K562 (cell line): ENCODE results near the gene AP3S2. TPM values are rescaled to one million over a fixed set of nuclear protein-coding genes. Genes with fewer than 3 reads are reported as not detected.

ENCODE experiments used
- ARNT ChIP-seq, 2 experiments: fragments of 450-650 bp; IDR thresholded peaks; 2 replicates each; pipeline ENCODE4 v1.6.1; 2016; ENCODE audit warnings: mild to moderate bottlenecking in 1 of 2
- CEBPZ ChIP-seq: fragments of 150-350 bp; IDR thresholded peaks from 2 replicates; pipeline ENCODE4 v1.6.1; 2014; ENCODE audit warnings: low read depth, mild to moderate bottlenecking, low read length, borderline replicate concordance
- ILK ChIP-seq: fragments of 450-650 bp; IDR thresholded peaks from 2 replicates; pipeline ENCODE4 v1.6.1; 2016; ENCODE audit warnings: missing genetic modification characterization, low read depth, mild to moderate bottlenecking, missing compliant biosample characterization, moderate library complexity, borderline replicate concordance
- MEIS2 ChIP-seq: fragments of 450-650 bp; IDR thresholded peaks from 2 replicates; pipeline ENCODE4 v1.6.1; 2014; ENCODE audit warnings: mild to moderate bottlenecking; ENCODE audit not compliant: partially characterized antibody
- NEUROD1 ChIP-seq: fragments of 150-350 bp; IDR thresholded peaks from 2 replicates; pipeline ENCODE4 v1.6.1; 2014; ENCODE audit warnings: borderline replicate concordance, low read length, low read depth; ENCODE audit not compliant: partially characterized antibody
- PHF8 ChIP-seq: fragments of 200-600 bp; sonication (generic); IDR thresholded peaks from 2 replicates; pipeline ENCODE4 v1.6.1; 2012; ENCODE audit warnings: mixed run types, mild to moderate bottlenecking, inconsistent platforms, low read length, moderate library complexity, borderline replicate concordance
- ZBTB17 ChIP-seq: fragments of 450-650 bp; formaldehyde crosslinking; IDR thresholded peaks from 2 replicates; pipeline ENCODE4 v1.4.0; 2020; ENCODE audit warnings: mild to moderate bottlenecking
- ZNF280B ChIP-seq: fragments of 250-450 bp; sonication (Bioruptor Pico); IDR thresholded peaks from 2 replicates; pipeline ENCODE4 v1.5.1; 2021; ENCODE audit warnings: mild to moderate bottlenecking
- polyA plus RNA-seq, 8 experiments: library from polyadenylated mRNA; depleted of rRNA in 4 of 8; stranded (reverse) in 5 of 8; unstranded in 3 of 8; fragments of >200 nt; fragmentation: Nextera tagmentation in 2 of 8; fragmentation: Illumina TruSeq in 1 of 8; extraction: Ambion mirVana in 2 of 8; extraction: Trizol in 1 of 8; gene quantifications; 2 replicates each; pipeline versions ENCODE4 v1.2.1 to v1.2.3, GENCODE V29; 2011 to 2014; ENCODE audit warnings: inconsistent platforms in 1 of 8, missing spikeins in 1 of 8
- total RNA-seq, 7 experiments: library from RNA; depleted of rRNA in 6 of 7; stranded (reverse); fragments of >200 nt in 6 of 7; fragmentation: Illumina TruSeq in 2 of 7; extraction: Trizol in 2 of 7; gene quantifications; 2 replicates each; pipeline versions ENCODE4 v1.2.1 to v1.2.3, GENCODE V29; 2011 to 2021; ENCODE audit warnings: low replicate concordance in 1 of 7
- TF ChIP-seq, protein P1 (sequence below): conservative IDR thresholded peaks from 2 replicates; pipeline ENCODE4 v1.6.1; 2011; ENCODE audit warnings: low read depth, mild to moderate bottlenecking, low read length; ENCODE audit not compliant: control insufficient read depth

The AP3S2 gene
- total and polyA plus RNA-seq, 9 of the 15 experiments (the other 6 are each of a cell fraction or from before 2014, with no cell fraction given), result 16.4 to 54.1 (median 37.4) TPM

GRCh38 chr15:89836267-89837133 is 57.3 kb downstream of the AP3S2 start (continued):
- TF ChIP-seq ZBTB17 (CRISPR knock-in tag), result no peak
- TF ChIP-seq ZNF280B (CRISPR knock-in tag), result no peak
- TF ChIP-seq, protein P1, sequence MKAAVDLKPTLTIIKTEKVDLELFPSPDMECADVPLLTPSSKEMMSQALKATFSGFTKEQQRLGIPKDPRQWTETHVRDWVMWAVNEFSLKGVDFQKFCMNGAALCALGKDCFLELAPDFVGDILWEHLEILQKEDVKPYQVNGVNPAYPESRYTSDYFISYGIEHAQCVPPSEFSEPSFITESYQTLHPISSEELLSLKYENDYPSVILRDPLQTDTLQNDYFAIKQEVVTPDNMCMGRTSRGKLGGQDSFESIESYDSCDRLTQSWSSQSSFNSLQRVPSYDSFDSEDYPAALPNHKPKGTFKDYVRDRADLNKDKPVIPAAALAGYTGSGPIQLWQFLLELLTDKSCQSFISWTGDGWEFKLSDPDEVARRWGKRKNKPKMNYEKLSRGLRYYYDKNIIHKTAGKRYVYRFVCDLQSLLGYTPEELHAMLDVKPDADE, result no peak
- no peak for TF ChIP-seq PHF8
- TF ChIP-seq NEUROD1, result no peak
- no peak for TF ChIP-seq CEBPZ
- TF ChIP-seq ARNT (IDR thresholded peaks at IDR 0.05), result no peak
- TF ChIP-seq ILK (tag), result no peak
- TF ChIP-seq MEIS2, result no peak
- TF ChIP-seq, all 486 proteins: peak for 0
